HepG2 (cell line): ENCODE data around the gene ABCC8. TPM values are rescaled to one million over a fixed set of nuclear protein-coding genes. Genes with fewer than 3 reads are reported as not detected.

Experiments used
- ATAC-seq: fragments of 200-7000 bp; cut with Tn5 transposase; 3 replicates; pipeline ENCODE4 v1.9.1; 2020; ENCODE audit warnings: mild to moderate bottlenecking, moderate library complexity
- BruUV-seq: library from RNA; stranded (reverse); fragments of 400-500 nt; replicated peaks from 2 replicates; lab custom pipeline; 2021; lab: Mats Ljungman, UMichigan
- CTCF ChIA-PET: fragments of 300-600 bp; formaldehyde crosslinking; extraction: SDS; loops from one replicate; lab custom pipeline; 2021; ENCODE audit warnings: low total read pairs, inconsistent platforms, low intra/inter-chr PET ratio; lab: Yijun Ruan, JAX
- POLR2A ChIA-PET: fragments of 350-600 bp; sonication (Branson Sonifier 250); formaldehyde crosslinking; loops from one replicate; lab custom pipeline; 2020; ENCODE audit warnings: antibody characterized with exemption, inconsistent platforms; lab: Yijun Ruan, JAX
- DNase-seq: peaks from one replicate; pipeline ENCODE4 v3.0.0-alpha.2; 2015; ENCODE audit warnings: low spot score
- FAIRE-seq: peaks from 3 replicates; lab custom pipeline; 2011; peaks lifted over from hg19 to GRCh38; lab: Jason Lieb, UNC
- H2AFZ ChIP-seq: one replicate; pipeline ENCODE4 v1.6.1; 2011; ENCODE audit warnings: low read length, inconsistent platforms
- H3K27ac ChIP-seq: fragments of 300-600 bp; 3 replicates; pipeline ENCODE4 v1.8.0; 2011; ENCODE audit warnings: mixed run types, mild to moderate bottlenecking, mixed read lengths, low read length, inconsistent platforms; ENCODE audit not compliant: insufficient read depth; ENCODE audit errors: extremely low read length
- H3K27me3 ChIP-seq, 2 experiments: fragments of 200-600 bp in 1 of 2; 2 replicates in 1 of 2; 3 replicates in 1 of 2; pipeline versions ENCODE4 v1.6.0 to v1.8.0; 2011; ENCODE audit warnings: low read length in 2 of 2, mild to moderate bottlenecking in 2 of 2, moderate library complexity in 2 of 2, inconsistent platforms in 1 of 2; ENCODE audit not compliant: insufficient read depth in 2 of 2, control insufficient read depth in 1 of 2
- H3K36me3 ChIP-seq, 2 experiments: fragments of 200-600 bp in 1 of 2; replicated peaks in 1 of 2; 2 replicates in 1 of 2; 3 replicates in 1 of 2; pipeline versions ENCODE4 v1.5.1 to v1.8.0; 2011; ENCODE audit warnings: low read length in 2 of 2, inconsistent platforms in 1 of 2; ENCODE audit not compliant: insufficient read depth in 2 of 2, control insufficient read depth in 1 of 2
- H3K4me1 ChIP-seq: 2 replicates; pipeline ENCODE4 v1.5.1; 2012; ENCODE audit warnings: low read length, inconsistent platforms; ENCODE audit not compliant: insufficient read depth
- H3K4me2 ChIP-seq: 2 replicates; pipeline ENCODE4 v1.6.0; 2011; ENCODE audit warnings: low read depth, low read length, inconsistent platforms
- H3K4me3 ChIP-seq, 3 experiments: fragments of 200-600 bp in 1 of 3; sonication (generic), shearing (Covaris generic) in 1 of 3; replicated peaks in 1 of 3; 2 replicates each; pipeline ENCODE4 v1.5.1; 2011 to 2016; ENCODE audit warnings: low read length in 3 of 3, inconsistent platforms in 2 of 3, low read depth in 2 of 3, mild to moderate bottlenecking in 2 of 3, control low read depth in 1 of 3, mixed read lengths in 1 of 3; ENCODE audit not compliant: insufficient read depth in 1 of 3
- H3K79me2 ChIP-seq: one replicate; pipeline ENCODE4 v1.6.1; 2011; ENCODE audit warnings: low read length, inconsistent platforms; ENCODE audit not compliant: insufficient read depth
- H3K9ac ChIP-seq: 2 replicates; pipeline ENCODE4 v1.6.0; 2011; ENCODE audit warnings: mild to moderate bottlenecking, low read depth, low read length, inconsistent platforms; ENCODE audit not compliant: insufficient read depth
- H3K9me3 ChIP-seq: 2 replicates; pipeline ENCODE4 v1.5.1; 2012; ENCODE audit warnings: mild to moderate bottlenecking, low read length
- H4K20me1 ChIP-seq: 2 replicates; pipeline ENCODE4 v1.6.0; 2011; ENCODE audit warnings: inconsistent platforms, mild to moderate bottlenecking, low read length, moderate library complexity; ENCODE audit not compliant: insufficient read depth
- ATAD3A ChIP-seq: sonication (generic); formaldehyde crosslinking; IDR thresholded peaks from 2 replicates; pipeline ENCODE4 v1.4.0; 2020; ENCODE audit warnings: missing genetic modification reagents
- HES4 ChIP-seq: sonication (generic); formaldehyde crosslinking; IDR thresholded peaks from 2 replicates; pipeline ENCODE4 v1.9.0; 2021; ENCODE audit warnings: mild to moderate bottlenecking, missing genetic modification reagents, borderline replicate concordance
- MTA1 ChIP-seq: sonication (generic); formaldehyde crosslinking; IDR thresholded peaks from 2 replicates; pipeline ENCODE4 v1.4.0; 2020; ENCODE audit warnings: missing genetic modification reagents, mild to moderate bottlenecking, borderline replicate concordance
- NR3C1 ChIP-seq: sonication (generic); formaldehyde crosslinking; IDR thresholded peaks from 2 replicates; pipeline ENCODE4 v1.4.0; 2020; ENCODE audit warnings: missing genetic modification reagents
- SALL2 ChIP-seq: sonication (generic); formaldehyde crosslinking; IDR thresholded peaks from 2 replicates; pipeline ENCODE4 v1.8.1; 2023; ENCODE audit warnings: mild to moderate bottlenecking, missing genetic modification reagents, inconsistent platforms
- SOX6 ChIP-seq, 2 experiments: fragments of 450-650 bp in 1 of 2; sonication (generic) in 1 of 2; formaldehyde crosslinking in 1 of 2; IDR thresholded peaks; 2 replicates each; pipeline versions ENCODE4 v1.4.0 to v1.6.1; 2017 to 2020; ENCODE audit warnings: antibody characterized with exemption in 1 of 2, mild to moderate bottlenecking in 1 of 2, missing genetic modification reagents in 1 of 2
- XRCC5 ChIP-seq: fragments of 200-400 bp; formaldehyde crosslinking; optimal IDR thresholded peaks from 2 replicates; pipeline ENCODE3; 2017; ENCODE audit warnings: mild to moderate bottlenecking, low read length
- YEATS2 ChIP-seq: sonication (generic); formaldehyde crosslinking; IDR thresholded peaks from 2 replicates; pipeline ENCODE4 v1.4.0; 2020; ENCODE audit warnings: missing genetic modification reagents, borderline replicate concordance
- YEATS4 ChIP-seq: sonication (generic); formaldehyde crosslinking; IDR thresholded peaks from 2 replicates; pipeline ENCODE4 v1.4.0; 2020; ENCODE audit warnings: missing genetic modification reagents, borderline replicate concordance
- ZNF766 ChIP-seq: sonication (generic); formaldehyde crosslinking; IDR thresholded peaks from 2 replicates; pipeline ENCODE4 v1.5.0; 2020; ENCODE audit warnings: missing genetic modification reagents, borderline replicate concordance
- WGBS: methylation state at CpG from one replicate; pipeline ENCODE4 v1.1.6; 2017; ENCODE audit warnings: low lambda C conversion rate; 5-methylcytosine and 5-hydroxymethylcytosine counted together
- in situ Hi-C: cut with HindIII; loops from 2 replicates; pipeline ENCODE4 v1.10.0; 2017; ENCODE audit warnings: low pct_unique_long_range_greater_than_20kb; ENCODE audit not compliant: extremely low pct_ligation_motif_present
- intact Hi-C: fragments of 100-400 bp; cut with micrococcal nuclease; formaldehyde crosslinking; loops from one replicate; pipeline ENCODE4 v1.10.0; 2022; ENCODE audit not compliant: unreplicated experiment
- polyA plus RNA-seq, 8 experiments: library from polyadenylated mRNA; depleted of rRNA in 3 of 8; stranded (reverse) in 7 of 8; unstranded in 1 of 8; fragments of >200 nt; fragmentation: Illumina TruSeq in 4 of 8; extraction: Trizol in 4 of 8; gene quantifications; 2 replicates each; pipeline versions ENCODE4 v1.2.1 to v1.2.3, GENCODE V29; 2011 to 2016; ENCODE audit warnings: low read depth in 4 of 8, missing spikeins in 1 of 8, mixed read lengths in 1 of 8; ENCODE audit not compliant: insufficient read depth in 1 of 8
- total RNA-seq, 5 experiments: library from RNA; depleted of rRNA; stranded (reverse); fragments of >200 nt; fragmentation: Illumina TruSeq; extraction: Trizol; gene quantifications; 2 replicates each; pipeline ENCODE4 v1.2.3, GENCODE V29; 2016; ENCODE audit warnings: low read depth in 1 of 5
- TF ChIP-seq, protein P1 (sequence below): sonication (generic); formaldehyde crosslinking; IDR thresholded peaks from 2 replicates; pipeline ENCODE4 v1.5.1; 2020; ENCODE audit warnings: missing genetic modification reagents, mild to moderate bottlenecking, borderline replicate concordance

The ABCC8 gene
- total and polyA plus RNA-seq, 2 of the 13 experiments (the other 11 are each of a cell fraction or from before 2014, with no cell fraction given), result not detected

DNA sequence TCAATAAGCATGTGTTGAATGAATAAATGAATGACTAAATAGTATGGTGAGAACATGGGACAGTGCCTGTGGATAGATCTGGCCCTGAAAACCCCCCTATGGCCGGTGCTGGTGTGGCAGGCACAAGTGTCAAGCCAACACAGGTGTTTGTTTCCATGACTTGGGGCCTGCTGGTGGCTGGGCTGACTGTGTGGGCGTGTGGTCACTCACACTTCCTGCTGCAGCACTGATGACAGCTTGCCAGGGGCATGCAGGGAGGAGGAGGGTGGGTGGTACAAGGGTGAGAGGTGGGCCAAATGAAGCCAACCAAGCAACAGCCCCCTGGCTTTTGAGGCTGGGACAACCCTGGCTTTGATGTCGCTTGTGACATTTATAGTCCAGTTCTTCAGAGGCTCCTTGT is 30.3 kb upstream of the ABCC8 start:
- Histone ChIP-seq H3K9ac (no peak overlapping the region), H3K4me3 (no peak overlapping the region), H2AFZ (no peak overlapping the region), H3K9me3 (no peaks in the 10 kb centered on the region), H4K20me1 (no peaks in the 10 kb centered on the region), H3K79me2 (no peaks in the 10 kb centered on the region), H3K4me1 (no peaks in the 10 kb centered on the region), H3K27ac (no peak overlapping the region), H3K27me3 (peaks cover 0 to 1% of the 10 kb centered on the region in 2 experiments; a peak in 2 of 5 replicates), H3K4me2 (no peak overlapping the region), H3K36me3 (no peaks in the 10 kb centered on the region)
- WGBS, result 24% methylated on average over 3 of the region's 3 CpGs
- no peak for TF ChIP-seq NR3C1 (CRISPR knock-in tag)
- no peak for TF ChIP-seq SOX6 (IDR thresholded peaks at IDR 0.05)
- no peak for TF ChIP-seq SOX6 (CRISPR knock-in tag; IDR thresholded peaks at IDR 0.05)
- TF ChIP-seq YEATS2 (CRISPR knock-in tag), result no peak
- TF ChIP-seq ZNF766 (CRISPR knock-in tag), result no peak
- TF ChIP-seq XRCC5, result no peak
- TF ChIP-seq ATAD3A (CRISPR knock-in tag), result no peak
- no peak for TF ChIP-seq SALL2
- TF ChIP-seq YEATS4 (CRISPR knock-in tag), result no peak
- no peak for TF ChIP-seq MTA1 (CRISPR knock-in tag)
- TF ChIP-seq, protein P1, sequence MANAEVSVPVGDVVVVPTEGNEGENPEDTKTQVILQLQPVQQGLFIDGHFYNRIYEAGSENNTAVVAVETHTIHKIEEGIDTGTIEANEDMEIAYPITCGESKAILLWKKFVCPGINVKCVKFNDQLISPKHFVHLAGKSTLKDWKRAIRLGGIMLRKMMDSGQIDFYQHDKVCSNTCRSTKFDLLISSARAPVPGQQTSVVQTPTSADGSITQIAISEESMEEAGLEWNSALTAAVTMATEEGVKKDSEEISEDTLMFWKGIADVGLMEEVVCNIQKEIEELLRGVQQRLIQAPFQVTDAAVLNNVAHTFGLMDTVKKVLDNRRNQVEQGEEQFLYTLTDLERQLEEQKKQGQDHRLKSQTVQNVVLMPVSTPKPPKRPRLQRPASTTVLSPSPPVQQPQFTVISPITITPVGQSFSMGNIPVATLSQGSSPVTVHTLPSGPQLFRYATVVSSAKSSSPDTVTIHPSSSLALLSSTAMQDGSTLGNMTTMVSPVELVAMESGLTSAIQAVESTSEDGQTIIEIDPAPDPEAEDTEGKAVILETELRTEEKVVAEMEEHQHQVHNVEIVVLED, result no peak
- no peak for TF ChIP-seq HES4 (CRISPR knock-in tag)
- in situ Hi-C loops, result loop anchor here (5.0 to 25.0 kb wide), 2 partner anchors 125 to 270 kb away; no protein-coding TSS in a partner anchor
- DNase-seq (no peak), FAIRE-seq (no peak), ATAC-seq (peak; percentile 23; the same call in 1 of the 3 replicates)
- no TSS peak for BruUV-seq
- intact Hi-C loops, result loop anchor here (10.0 kb wide), 1 partner anchor 272 kb away; no protein-coding TSS in a partner anchor
- POLR2A ChIA-PET, result no interaction called here
- CTCF ChIA-PET, result no interaction called here
